CD14-positive monocyte (primary cell): Measurements from ENCODE around the gene CPB2. TPM values are rescaled to one million over a fixed set of nuclear protein-coding genes. Genes with fewer than 3 reads are reported as not detected.

Experiments used
- DNase-seq, 3 donors: peaks; one replicate each; pipeline ENCODE4 v3.0.0-alpha.2; 2011 to 2022
- H2AFZ ChIP-seq: 2 replicates; pipeline ENCODE4 v1.6.0; 2012; ENCODE audit warnings: mild to moderate bottlenecking, low read depth, low read length, inconsistent platforms; ENCODE audit not compliant: insufficient read depth, poor library complexity, severe bottlenecking
- H3K27ac ChIP-seq, 2 donors: 1 replicate in 1 of 2; 2 replicates in 1 of 2; pipeline ENCODE4 v1.5.1; 2012 to 2013; ENCODE audit warnings: low read length in 2 of 2, control low read depth in 1 of 2, inconsistent platforms in 1 of 2, low read depth in 1 of 2, mild to moderate bottlenecking in 1 of 2
- H3K27me3 ChIP-seq, 2 donors: one replicate each; pipeline versions ENCODE4 v1.6.0 to v1.6.1; 2011 to 2013; ENCODE audit warnings: low read length in 2 of 2; ENCODE audit not compliant: control insufficient read depth in 2 of 2, insufficient read depth in 2 of 2
- H3K36me3 ChIP-seq, 2 donors: replicated peaks in 1 of 2; 1 replicate in 1 of 2; 2 replicates in 1 of 2; pipeline versions ENCODE4 v1.5.1 to v1.6.1; 2012 to 2013; ENCODE audit warnings: low read length in 2 of 2, control low read depth in 1 of 2, inconsistent platforms in 1 of 2, mild to moderate bottlenecking in 1 of 2; ENCODE audit not compliant: insufficient read depth in 2 of 2, control insufficient read depth in 1 of 2
- H3K4me1 ChIP-seq, 2 donors: 1 replicate in 1 of 2; 2 replicates in 1 of 2; pipeline versions ENCODE4 v1.5.1 to v1.6.1; 2012 to 2013; ENCODE audit warnings: low read length in 2 of 2, control low read depth in 1 of 2, inconsistent platforms in 1 of 2, mild to moderate bottlenecking in 1 of 2, moderate library complexity in 1 of 2; ENCODE audit not compliant: insufficient read depth in 2 of 2, control insufficient read depth in 1 of 2
- H3K4me2 ChIP-seq: replicated peaks from 2 replicates; pipeline ENCODE3; 2012; ENCODE audit warnings: low read length, moderate library complexity, mild to moderate bottlenecking; ENCODE audit not compliant: poor library complexity, severe bottlenecking; ENCODE audit errors: extremely low read depth
- H3K4me3 ChIP-seq, 3 experiments: fragments of 200-600 bp in 1 of 3; sonication (generic) in 1 of 3; replicated peaks in 1 of 3; 1 replicate in 2 of 3; 2 replicates in 1 of 3; pipeline ENCODE4 v1.5.1; 2011 to 2013; ENCODE audit warnings: low read length in 3 of 3, mild to moderate bottlenecking in 3 of 3, control low read depth in 2 of 3, low read depth in 2 of 3, inconsistent platforms in 1 of 3, moderate library complexity in 1 of 3
- H3K79me2 ChIP-seq: 2 replicates; pipeline ENCODE4 v1.6.0; 2012; ENCODE audit warnings: mild to moderate bottlenecking, control low read depth, inconsistent platforms, low read length, moderate library complexity; ENCODE audit not compliant: insufficient read depth
- H3K9ac ChIP-seq: 2 replicates; pipeline ENCODE4 v1.6.0; 2017; ENCODE audit warnings: low read length, mild to moderate bottlenecking; ENCODE audit not compliant: insufficient read depth, poor library complexity, severe bottlenecking
- H3K9me3 ChIP-seq, 2 donors: replicated peaks in 1 of 2; 1 replicate in 1 of 2; 2 replicates in 1 of 2; pipeline versions ENCODE4 v1.5.1 to v1.6.1; 2012 to 2013; ENCODE audit warnings: low read length in 2 of 2, control low read depth in 1 of 2; ENCODE audit not compliant: control insufficient read depth in 1 of 2, insufficient read depth in 1 of 2
- H4K20me1 ChIP-seq: 2 replicates; pipeline ENCODE4 v1.6.0; 2012; ENCODE audit warnings: mild to moderate bottlenecking, low read length, control low read depth, moderate library complexity; ENCODE audit not compliant: insufficient read depth
- H3K27ac Mint-ChIP-seq, 7 donors: one replicate each; pipeline ENCODE4 v1.8.0; 2020; ENCODE audit warnings: mild to moderate bottlenecking in 7 of 7, mixed read lengths in 7 of 7, moderate library complexity in 6 of 7, inconsistent platforms in 2 of 7
- H3K27me3 Mint-ChIP-seq, 3 donors: one replicate each; pipeline ENCODE4 v1.8.0; 2021 to 2022; ENCODE audit warnings: low read depth in 3 of 3, mild to moderate bottlenecking in 3 of 3, mixed read lengths in 3 of 3, moderate library complexity in 3 of 3, inconsistent platforms in 1 of 3
- H3K36me3 Mint-ChIP-seq, 2 donors: one replicate each; pipeline ENCODE4 v1.8.0; 2020; ENCODE audit warnings: mixed read lengths in 2 of 2, inconsistent platforms in 1 of 2, mild to moderate bottlenecking in 1 of 2
- H3K4me1 Mint-ChIP-seq: one replicate; pipeline ENCODE4 v1.8.0; 2020; ENCODE audit warnings: mild to moderate bottlenecking, mixed read lengths
- H3K4me3 Mint-ChIP-seq, 2 donors: one replicate each; pipeline ENCODE4 v1.8.0; 2020; ENCODE audit warnings: mild to moderate bottlenecking in 2 of 2, mixed read lengths in 2 of 2, moderate library complexity in 1 of 2
- H3K9me3 Mint-ChIP-seq, 7 donors: one replicate each; pipeline ENCODE4 v1.8.0; 2020 to 2022; ENCODE audit warnings: mixed read lengths in 7 of 7, mild to moderate bottlenecking in 6 of 7, moderate library complexity in 6 of 7, inconsistent platforms in 2 of 7
- WGBS: methylation state at CpG from one replicate; pipeline ENCODE4 v1.1.5; 2013; ENCODE audit warnings: missing lambda C conversion rate; ENCODE audit not compliant: insufficient coverage; 5-methylcytosine and 5-hydroxymethylcytosine counted together
- intact Hi-C, 2 donors: fragments of 100-400 bp; cut with micrococcal nuclease; formaldehyde crosslinking; loops; one replicate each; pipeline versions ENCODE4 v1.15.0 to v1.15.1; 2023
- polyA plus RNA-seq, 3 donors: library from polyadenylated mRNA; depleted of rRNA in 1 of 3; unstranded in 2 of 3; stranded (reverse) in 1 of 3; fragments of 300-500 nt in 2 of 3; fragments of >200 nt in 1 of 3; fragmentation: Illumina TruSeq in 2 of 3; gene quantifications; 1 replicate in 2 of 3; 2 replicates in 1 of 3; pipeline ENCODE4 v1.2.3, GENCODE V29; 2012 to 2021
- TF ChIP-seq, protein P1 (sequence below): fragments of 200-600 bp; IDR thresholded peaks from one replicate; pipeline ENCODE4 v1.8.0; 2022; ENCODE audit warnings: antibody characterized with exemption, mild to moderate bottlenecking

Gene CPB2
- polyA plus RNA-seq, 3 donors = 0.15 to 0.18 TPM; not detected in 1

DNA sequence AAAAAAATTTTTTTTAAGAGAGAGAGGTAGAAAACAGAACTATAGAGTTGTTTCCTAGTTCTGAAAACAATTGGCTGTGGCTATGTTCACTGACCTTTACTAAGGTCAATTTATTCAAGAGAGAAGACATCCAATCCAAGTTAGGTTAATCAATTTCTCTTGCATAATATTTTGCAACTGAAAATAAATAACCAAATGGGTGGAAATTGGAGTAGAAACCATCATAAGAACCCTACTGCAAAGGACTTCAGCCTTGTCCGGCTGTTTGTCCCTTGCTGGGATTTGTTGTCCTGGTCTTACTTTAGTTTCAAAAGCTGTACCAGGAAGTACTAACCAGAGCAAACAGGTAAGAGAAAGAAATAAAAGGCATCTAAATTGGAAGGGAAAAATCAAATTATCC is 29.0 kb downstream of the CPB2 start:
- TF ChIP-seq, protein P1, sequence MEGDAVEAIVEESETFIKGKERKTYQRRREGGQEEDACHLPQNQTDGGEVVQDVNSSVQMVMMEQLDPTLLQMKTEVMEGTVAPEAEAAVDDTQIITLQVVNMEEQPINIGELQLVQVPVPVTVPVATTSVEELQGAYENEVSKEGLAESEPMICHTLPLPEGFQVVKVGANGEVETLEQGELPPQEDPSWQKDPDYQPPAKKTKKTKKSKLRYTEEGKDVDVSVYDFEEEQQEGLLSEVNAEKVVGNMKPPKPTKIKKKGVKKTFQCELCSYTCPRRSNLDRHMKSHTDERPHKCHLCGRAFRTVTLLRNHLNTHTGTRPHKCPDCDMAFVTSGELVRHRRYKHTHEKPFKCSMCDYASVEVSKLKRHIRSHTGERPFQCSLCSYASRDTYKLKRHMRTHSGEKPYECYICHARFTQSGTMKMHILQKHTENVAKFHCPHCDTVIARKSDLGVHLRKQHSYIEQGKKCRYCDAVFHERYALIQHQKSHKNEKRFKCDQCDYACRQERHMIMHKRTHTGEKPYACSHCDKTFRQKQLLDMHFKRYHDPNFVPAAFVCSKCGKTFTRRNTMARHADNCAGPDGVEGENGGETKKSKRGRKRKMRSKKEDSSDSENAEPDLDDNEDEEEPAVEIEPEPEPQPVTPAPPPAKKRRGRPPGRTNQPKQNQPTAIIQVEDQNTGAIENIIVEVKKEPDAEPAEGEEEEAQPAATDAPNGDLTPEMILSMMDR = no peak
- WGBS = no CpG with 5 or more reads among the region's 1 CpG

GRCh38 chr13:46071590-46072249 is 33.1 kb downstream of the CPB2 start:
- H3K27ac Mint-ChIP-seq = no peak overlapping the region

More for the DNA sequence above, 29.0 kb downstream of the CPB2 start:
- Mint-ChIP-seq H3K4me3 (no peak overlapping the region), H3K27me3 (no peaks in the 10 kb centered on the region), H3K27ac (no peak overlapping the region), H3K9me3 (peaks cover 0 to 4% (median 0%) of the 10 kb centered on the region in 7 donors), H3K4me1 (peaks cover 11% of the 10 kb centered on the region), H3K36me3 (no peaks in the 10 kb centered on the region)
- Histone ChIP-seq H3K4me1 (no peaks in the 10 kb centered on the region), H3K36me3 (no peaks in the 10 kb centered on the region), H3K9me3 (no peaks in the 10 kb centered on the region), H3K79me2 (no peaks in the 10 kb centered on the region), H4K20me1 (no peaks in the 10 kb centered on the region), H3K9ac (no peak overlapping the region), H3K4me2 (no peak overlapping the region), H3K27me3 (no peaks in the 10 kb centered on the region), H3K4me3 (no peak overlapping the region), H2AFZ (no peak overlapping the region), H3K27ac (no peak overlapping the region)
- intact Hi-C loops = no loop called here
- no peak for DNase-seq

More at GRCh38 chr13:46071590-46072249, 33.1 kb downstream of the CPB2 start:
- Mint-ChIP-seq H3K4me3 (no peak overlapping the region), H3K36me3 (no peaks in the 10 kb centered on the region), H3K9me3 (peaks cover 0 to 4% (median 0%) of the 10 kb centered on the region in 7 donors), H3K4me1 (no peaks in the 10 kb centered on the region), H3K27me3 (no peaks in the 10 kb centered on the region)
- Histone ChIP-seq H4K20me1 (no peaks in the 10 kb centered on the region), H3K27ac (no peak overlapping the region), H3K27me3 (no peaks in the 10 kb centered on the region), H3K4me3 (no peak overlapping the region), H3K36me3 (no peaks in the 10 kb centered on the region), H3K9me3 (no peaks in the 10 kb centered on the region), H3K4me1 (no peaks in the 10 kb centered on the region), H2AFZ (no peak overlapping the region), H3K79me2 (no peaks in the 10 kb centered on the region), H3K9ac (no peak overlapping the region), H3K4me2 (no peak overlapping the region)
- TF ChIP-seq, protein P1 = no peak
- intact Hi-C loops = no loop called here
- DNase-seq = no peak
- 97% methylated on average over 3 of the region's 5 CpGs for WGBS
